ENCODE measurements around the gene CASQ1. TPM values are rescaled to one million over a fixed set of nuclear protein-coding genes. Genes with fewer than 3 reads are reported as not detected.

CASQ1 gene
- not detected in 2 replicates for total RNA-seq

GRCh38 chr1:160189649-160190625 is at the start of gene CASQ1:
CASQ1 (plus strand) TSS chr1:160190575; CDS start chr1:160190752, 177 bp downstream.

GRCh38 chr1:160151303-160151702 is 39.1 kb upstream of the CASQ1 start, which contains the start of gene ATP1A4:
ATP1A4 (plus strand) TSS chr1:160151603; CDS start chr1:160152041, 438 bp downstream.

GRCh38 chr1:160205242-160206035 is 15.1 kb downstream of the CASQ1 start, which contains the start of gene PEA15:
PEA15 (plus strand) TSS chr1:160205384; CDS start chr1:160211545, 6,161 bp downstream.

Other genes with a start within 250 kb of the CASQ1 start
- not detected in 2 replicates for gene IGSF9, start 245.0 kb upstream of the CASQ1 start, total RNA-seq
- gene SLAMF9, start 236.3 kb upstream of the CASQ1 start, total RNA-seq: not detected in 2 replicates
- 3.1 and 4.3 TPM in 2 replicates for gene PIGM, start 158.6 kb upstream of the CASQ1 start, total RNA-seq
- gene KCNJ10, start 120.4 kb upstream of the CASQ1 start, total RNA-seq: not detected in 2 replicates
- not detected in 2 replicates for gene KCNJ9, start 109.0 kb upstream of the CASQ1 start, total RNA-seq
- gene IGSF8, start 92.0 kb upstream of the CASQ1 start, total RNA-seq: 6.5 and 7.7 TPM in 2 replicates
- gene ATP1A2, start 74.8 kb upstream of the CASQ1 start, total RNA-seq: not detected in 2 replicates
- gene ATP1A4, start 39.0 kb upstream of the CASQ1 start, total RNA-seq: not detected in 2 replicates
- gene PEA15, start 14.8 kb downstream of the CASQ1 start, total RNA-seq: 57.3 and 59.6 TPM in 2 replicates
- 71.6 and 81.7 TPM in 2 replicates for gene DCAF8, start 72.0 kb downstream of the CASQ1 start, total RNA-seq
- gene PEX19, start 94.6 kb downstream of the CASQ1 start, total RNA-seq: 29.3 and 32.2 TPM in 2 replicates
- gene COPA, start 152.7 kb downstream of the CASQ1 start, total RNA-seq: 230 and 235 TPM in 2 replicates
- gene NCSTN, start 152.8 kb downstream of the CASQ1 start, total RNA-seq: 67.6 and 73.4 TPM in 2 replicates
- under 0.01 TPM in 1 of 2 replicates, not detected in the other for gene NHLH1, start 176.5 kb downstream of the CASQ1 start, total RNA-seq
- not detected in 2 replicates for gene VANGL2, start 210.0 kb downstream of the CASQ1 start, total RNA-seq

Data from dermis lymphatic vessel endothelial cell (primary cell).